Measurements from ENCODE around the gene CUL4B.
"Not testable (repeated sequence)": the region's sequence is repeated elsewhere in the genome, so short reads cannot be mapped to it uniquely, and the experiment has no call there.

CUL4B gene

DNA sequence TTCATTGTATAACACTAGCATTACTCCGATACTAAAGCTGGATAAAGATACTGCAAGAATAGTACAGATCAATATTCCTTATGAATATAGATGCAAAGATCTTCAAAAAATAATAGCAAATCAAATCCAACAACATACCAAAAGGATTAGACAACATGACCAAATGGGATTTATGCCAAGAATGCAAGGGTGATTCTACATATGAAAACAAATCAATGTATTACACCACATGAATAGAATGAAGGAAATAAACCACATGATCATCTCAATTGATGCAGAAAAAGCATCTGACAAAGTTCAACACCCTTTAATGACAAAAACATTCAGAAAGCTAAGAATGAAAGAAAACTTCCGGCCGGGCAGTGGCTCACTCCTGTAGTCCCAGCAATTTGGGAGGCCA, 42.8 kb downstream of the CUL4B start:
- no peak for DNase-seq

DNA sequence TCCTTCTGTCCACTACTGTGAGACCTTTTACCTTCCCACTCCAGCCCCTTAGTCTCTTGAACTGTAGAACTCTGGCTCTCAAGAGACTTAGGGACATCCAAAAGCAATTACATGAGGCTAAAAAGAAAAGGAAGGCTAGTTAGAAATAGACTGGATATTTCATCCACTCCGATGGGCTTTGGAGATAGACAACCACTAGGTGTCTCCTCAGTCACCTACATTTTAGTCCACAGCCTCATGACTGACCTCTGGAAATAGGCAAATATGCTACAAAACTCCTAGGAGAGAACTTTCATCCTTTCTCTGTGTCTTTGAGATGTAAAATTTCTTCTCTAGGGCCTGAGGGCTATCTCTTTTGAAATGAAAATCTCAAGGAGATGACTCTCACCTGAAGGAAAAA, 46.5 kb downstream of the CUL4B start:
- peak; percentile 61 for DNase-seq

DNA sequence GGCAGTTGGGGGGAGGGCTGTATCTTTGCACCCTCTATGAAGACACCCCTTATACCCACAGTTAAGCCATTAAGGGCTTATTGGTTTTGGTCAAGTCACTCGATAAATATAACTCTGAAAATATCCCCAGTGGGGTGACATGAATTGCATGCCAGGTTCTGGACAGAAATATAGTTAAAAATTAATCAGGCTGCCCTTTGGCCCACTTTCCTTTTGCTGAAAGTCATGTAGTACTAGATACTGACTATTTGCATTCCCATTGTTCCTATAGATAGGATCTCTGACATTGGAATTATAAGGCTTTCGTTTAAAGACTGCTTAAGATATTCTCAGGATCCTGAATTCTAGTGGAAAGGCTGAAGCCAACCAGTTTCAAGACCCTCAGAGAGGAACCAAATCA, 48.1 kb downstream of the CUL4B start:
- peak; percentile 38 for DNase-seq

DNA sequence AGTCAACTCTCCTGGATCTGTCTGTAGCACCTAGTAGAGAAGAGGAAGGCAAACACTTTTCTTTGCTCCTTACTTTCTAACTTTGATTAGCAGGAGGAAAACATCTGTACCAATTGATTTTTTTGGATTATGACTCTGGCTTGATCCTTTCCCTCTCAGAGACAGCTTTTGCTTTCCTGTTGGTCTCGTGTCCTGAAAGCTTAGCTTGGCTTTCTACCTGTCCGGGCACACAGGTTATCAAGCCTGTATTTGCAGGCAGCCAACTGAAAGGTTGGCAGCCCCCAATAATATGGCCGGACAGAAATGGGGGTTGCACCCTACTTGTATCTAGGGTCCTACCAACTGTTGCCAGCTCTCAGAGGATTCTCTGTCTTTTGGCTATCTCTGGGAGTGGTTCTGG, 48.5 kb downstream of the CUL4B start:
- DNase-seq, result no peak

DNA sequence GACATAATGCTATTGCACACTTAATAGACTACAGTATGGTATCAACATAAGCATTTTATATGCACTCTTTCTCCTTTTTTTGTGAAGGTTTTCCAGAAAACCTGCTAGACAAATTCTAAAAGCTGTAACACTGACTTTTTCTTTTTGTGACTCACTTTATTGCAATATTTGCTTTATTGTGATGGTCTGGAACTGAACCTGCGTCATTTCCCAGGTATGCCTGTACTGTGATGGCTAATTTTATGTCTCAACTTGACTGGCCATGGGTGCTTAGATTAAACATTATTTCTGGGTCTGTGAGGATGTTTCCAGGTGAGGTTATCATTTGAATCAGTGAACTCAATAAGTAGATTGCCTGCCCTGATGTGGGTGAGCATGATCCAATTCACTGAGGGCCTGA, 56.2 kb downstream of the CUL4B start:
- no peak for DNase-seq

DNA sequence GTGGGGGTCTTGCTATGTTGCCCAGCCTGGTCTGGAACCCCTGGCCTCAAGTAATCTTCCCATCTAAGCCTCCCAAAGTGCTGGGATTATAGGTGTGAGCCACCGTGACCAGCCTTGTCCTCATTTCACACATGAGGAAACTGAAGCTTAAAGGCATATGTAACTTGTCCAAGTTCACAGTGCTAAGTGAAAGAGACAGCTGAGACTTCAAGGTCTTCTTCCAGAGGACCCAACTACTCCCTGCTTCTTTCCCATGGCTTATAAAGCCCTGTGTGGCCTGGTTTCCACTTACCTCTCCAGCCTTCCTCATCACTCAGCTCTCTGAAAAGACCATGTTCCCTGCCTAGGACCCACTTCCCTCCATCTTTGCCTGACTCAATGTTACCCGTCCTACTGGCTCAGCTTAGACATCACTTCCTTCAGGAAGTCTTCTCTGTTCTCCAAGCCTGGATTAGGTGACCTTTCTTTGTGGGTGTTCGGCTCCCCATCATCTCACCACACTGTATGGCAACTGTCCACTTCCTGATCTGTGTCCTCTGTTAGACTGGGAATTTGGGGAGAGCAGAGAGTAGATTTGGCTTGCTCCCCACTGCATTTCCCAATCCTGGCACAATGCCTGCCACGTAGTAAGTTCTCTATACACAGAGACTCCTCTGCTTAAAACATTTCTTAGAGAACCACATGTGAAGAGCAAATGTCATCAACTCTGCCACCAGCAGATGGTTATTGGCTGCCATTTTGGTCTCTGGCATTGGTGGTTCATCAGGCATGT, 61.3 kb downstream of the CUL4B start:
- DNase-seq, result no peak

DNA sequence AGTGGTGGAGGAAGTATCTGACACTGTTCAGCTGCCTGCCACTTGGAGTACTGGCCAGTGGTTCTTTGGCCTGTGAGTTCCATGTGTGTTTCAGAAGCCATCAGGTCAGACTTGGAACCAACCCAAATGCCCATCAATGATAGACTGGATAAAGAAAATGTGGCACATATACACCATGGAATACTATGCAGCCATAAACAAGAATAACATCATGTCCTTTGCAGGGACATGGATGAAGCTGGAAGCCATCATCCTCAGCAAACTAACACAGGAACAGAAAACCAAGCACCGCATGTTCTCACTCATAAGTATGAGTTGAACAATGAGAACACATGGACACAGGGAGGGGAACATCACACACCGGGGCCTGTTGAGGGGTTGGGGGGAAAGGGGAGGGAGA, 70.6 kb downstream of the CUL4B start:
- not testable (repeated sequence) for DNase-seq

DNA sequence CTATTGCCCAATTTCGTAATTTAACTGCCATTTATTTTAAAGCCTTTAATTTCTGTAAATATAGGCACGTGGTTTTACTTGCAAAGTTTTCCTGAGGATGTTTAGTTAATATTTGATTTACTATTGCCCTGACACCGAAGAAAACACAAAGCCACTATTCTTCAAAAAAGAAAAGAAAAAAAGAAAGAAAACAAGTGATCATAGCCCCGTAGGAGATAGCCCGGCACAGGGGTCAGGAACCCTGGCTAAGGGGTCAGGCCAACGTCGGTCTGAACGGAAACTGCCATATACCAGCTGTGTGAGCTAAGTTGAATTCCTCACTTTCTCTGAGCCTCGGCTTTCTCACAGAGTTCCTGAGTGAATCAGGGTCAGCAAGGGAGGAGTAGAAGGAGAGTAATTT, 74.0 kb downstream of the CUL4B start:
- DNase-seq, result no peak

DNA sequence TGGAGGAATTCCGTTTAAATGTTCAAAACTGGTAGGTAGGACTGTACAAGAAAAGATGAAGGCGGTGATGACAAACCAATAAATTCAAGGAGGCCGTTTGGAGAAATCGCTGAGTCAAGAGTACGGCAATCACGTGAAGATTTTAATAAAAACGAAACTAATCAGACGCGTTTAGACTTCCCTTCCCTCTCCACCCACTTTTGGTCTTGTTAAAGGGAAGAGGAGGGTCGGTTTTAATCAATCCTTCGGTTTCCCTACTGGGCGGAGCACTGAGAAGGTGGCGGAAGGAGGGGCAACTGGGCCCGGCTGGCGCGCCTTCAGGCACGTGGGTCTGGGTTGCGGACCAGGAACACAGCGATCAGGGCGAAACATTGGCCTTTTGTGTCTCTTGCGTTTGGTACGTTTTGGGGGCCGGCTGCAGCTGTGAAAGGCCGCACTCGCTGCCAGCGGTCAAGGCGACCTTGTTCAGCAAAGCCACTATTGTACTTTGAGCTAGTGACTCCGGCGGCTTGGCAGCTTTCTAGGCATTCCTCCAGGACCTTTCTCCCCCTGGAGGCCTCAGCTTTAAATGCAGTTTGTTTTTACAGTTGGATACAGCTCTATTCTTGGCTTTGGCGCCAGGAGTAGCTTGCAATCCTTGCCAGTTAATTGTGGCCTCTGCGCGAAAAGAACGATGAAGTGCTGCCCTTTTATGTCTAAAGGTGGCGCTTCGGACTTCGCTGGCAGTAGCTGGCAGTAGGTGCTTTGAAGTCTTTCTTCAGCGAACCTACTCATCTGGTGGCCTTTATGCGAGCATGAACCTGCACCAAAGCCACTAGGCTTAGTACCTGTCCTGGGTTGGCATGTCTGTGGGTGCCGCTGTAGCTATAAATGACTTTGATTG, 74.9 kb downstream of the CUL4B start:
- peak; percentile 95 for DNase-seq

DNA sequence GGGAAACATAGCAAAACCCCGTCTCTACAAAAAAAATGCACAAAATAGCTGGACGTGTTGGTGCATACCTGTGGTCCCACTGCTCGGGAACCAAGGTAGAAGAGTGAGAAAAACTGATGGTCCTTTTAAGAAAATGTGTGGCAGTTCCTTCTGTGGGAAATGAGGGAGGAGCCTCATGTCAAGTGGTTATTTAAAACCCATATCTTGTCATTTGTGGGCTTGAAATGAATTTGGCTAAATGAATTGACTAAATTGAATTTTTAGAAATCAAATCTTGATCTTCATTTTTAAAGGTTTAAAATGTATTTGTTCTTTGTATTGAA, 75.5 kb downstream of the CUL4B start:
- DNase-seq, result peak; percentile 47

DNA sequence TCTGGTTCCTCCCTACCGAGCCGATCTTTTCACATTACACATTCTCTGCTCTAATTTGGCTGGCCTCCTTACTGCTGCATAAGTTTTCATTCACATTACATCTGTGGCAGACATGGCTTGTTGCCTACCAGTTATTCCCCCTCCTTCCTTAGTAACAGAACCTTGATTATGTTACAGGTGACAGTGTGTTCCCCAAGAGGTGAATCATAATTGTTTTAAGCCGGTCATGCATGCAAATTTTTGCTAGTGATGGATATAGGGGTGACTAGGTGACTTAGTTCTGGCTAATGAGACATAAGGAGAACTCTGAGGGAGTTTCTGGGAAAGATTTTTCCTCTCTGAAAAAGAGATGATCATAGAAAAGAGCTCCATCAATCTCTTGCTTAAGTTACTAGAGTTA, 83.3 kb downstream of the CUL4B start:
- no peak for DNase-seq

DNA sequence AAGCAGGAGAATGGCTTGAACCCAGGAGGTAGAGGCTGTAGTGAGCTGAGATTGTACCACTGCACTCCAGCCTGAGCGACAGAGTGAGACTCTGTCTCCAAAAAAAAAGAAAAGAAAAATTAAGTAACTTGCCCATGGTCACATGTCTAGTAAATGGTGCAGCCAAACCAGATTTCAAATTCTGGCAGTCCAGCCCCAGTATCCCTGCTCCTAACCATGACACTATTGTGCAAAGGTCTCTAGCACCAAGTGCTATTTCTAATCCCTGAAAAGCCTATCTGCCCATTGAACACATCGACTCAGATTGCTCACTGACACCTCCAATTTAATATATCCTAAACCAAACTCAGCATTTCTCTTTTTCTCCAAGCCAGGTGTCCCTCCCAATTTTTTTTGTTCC, 84.0 kb downstream of the CUL4B start:
- DNase-seq, result no peak

DNA sequence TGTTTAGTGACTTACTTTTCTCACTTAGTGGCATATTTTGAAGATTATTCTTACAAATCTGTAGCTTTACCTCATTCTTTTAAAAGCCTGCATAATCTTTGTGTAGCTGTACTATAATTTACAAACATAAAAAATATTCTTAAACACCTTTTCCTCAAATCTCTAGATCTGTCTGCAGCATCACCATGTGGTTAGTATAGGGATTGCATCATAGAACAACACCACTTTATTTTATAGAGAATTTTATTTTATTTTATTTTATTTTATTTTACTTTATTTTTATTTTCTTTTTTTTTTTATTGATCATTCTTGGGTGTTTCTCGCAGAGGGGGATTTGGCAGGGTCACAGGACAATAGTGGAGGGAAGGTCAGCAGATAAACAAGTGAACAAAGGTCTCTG, 85.3 kb downstream of the CUL4B start:
- peak; percentile 51 for DNase-seq
